Astrocyte (in vitro differentiated cells and primary cell): Measurements from ENCODE around the gene FFAR3.

Experiments
- CTCF ChIP-seq: IDR thresholded peaks from 2 replicates; pipeline ENCODE4 v1.5.1; 2011; ENCODE audit warnings: low read depth, mild to moderate bottlenecking, inconsistent platforms, low read length, moderate library complexity; ENCODE audit not compliant: insufficient read depth
- EZH2 ChIP-seq: IDR thresholded peaks from 2 replicates; pipeline ENCODE4 v1.6.1; 2012; ENCODE audit warnings: mild to moderate bottlenecking, low read length, inconsistent platforms; ENCODE audit not compliant: insufficient read depth

- TF ChIP-seq CTCF (no peak), EZH2 (no peak)
These were observed 3.4 kb upstream of the FFAR3 start for GRCh38 chr19:35354898-35355297.
